HL-60/S4 (cell line): ENCODE measurements around the gene ZMYM4.

ENCODE experiments used
- in situ Hi-C: fragments of 300-500 bp; cut with MboI; formaldehyde crosslinking; loops from 2 replicates; pipeline ENCODE4 v1.14.3; 2022; ENCODE audit warnings: low sequenced_read_pairs

ZMYM4 gene

GRCh38 chr1:35274197-35274596 is 5.7 kb downstream of the ZMYM4 start:
- in situ Hi-C loops: no loop called here

DNA sequence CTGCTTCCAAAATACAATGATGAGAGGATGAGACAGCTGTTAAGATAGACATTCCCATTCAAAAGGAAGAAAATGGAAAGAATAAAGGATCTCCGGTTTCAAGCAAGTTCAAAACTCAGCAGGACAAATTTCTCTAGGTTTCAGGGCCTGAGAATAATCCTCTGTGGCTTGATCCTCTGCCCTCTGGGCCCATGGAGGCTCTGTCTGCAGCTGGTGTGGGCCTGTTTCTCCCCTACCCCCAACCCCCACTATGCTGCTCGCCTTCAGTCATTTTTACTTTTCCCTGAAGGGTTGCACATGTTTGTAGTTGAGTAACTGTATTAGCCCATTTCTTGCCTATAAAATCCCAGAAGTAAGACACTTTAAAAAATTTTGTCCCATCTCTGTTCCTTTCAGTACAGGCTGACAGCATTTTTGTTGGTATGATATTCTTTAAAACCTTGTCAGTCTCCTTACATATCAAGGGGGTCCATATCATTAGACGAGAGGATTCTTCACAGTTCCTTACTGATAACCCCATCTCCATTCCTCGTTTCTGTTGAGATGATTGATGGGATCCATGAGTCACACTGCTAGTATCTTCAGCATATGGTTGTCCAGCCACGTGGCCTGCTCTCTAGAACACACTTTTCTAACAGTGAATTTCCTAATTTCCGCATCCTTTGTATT is 10.5 kb downstream of the ZMYM4 start:
- in situ Hi-C loops: no loop called here

DNA sequence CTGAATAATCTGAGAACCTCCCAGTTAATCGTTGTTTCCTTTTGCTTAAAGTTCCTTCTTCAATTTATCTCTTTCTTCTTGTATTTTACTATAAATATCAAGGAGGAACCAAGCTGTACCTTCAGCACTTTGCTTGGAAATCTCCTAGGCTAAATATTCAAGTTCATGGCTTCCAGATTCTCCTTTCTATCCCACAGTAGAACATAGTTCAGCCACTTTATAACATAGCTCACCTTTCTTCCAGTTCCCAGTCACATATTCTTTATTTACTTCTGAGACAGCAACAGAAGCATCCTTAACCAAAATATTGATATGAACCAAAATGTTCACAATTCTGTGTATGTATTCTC is 11.0 kb downstream of the ZMYM4 start:
- in situ Hi-C loops: no loop called here

GRCh38 chr1:35280006-35280405 is 11.5 kb downstream of the ZMYM4 start:
- in situ Hi-C loops: no loop called here

DNA sequence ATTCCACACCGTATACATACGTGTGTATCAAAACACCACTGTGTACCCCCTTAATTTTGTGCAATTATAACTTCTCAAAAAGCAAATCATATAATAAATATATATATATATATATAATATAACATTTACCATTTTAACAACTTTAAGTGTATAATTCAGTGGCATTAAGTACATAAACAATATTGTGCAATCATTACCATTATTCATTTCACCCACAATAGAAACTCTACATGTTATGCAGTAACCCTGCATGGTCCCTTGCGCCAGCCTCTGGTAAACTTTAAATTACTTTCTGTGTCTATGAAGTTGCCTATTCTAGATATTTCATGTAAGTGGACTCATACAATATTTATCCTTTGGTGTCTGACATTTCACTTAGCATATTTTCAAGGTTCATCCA is 13.1 kb downstream of the ZMYM4 start:
- in situ Hi-C loops: no loop called here

DNA sequence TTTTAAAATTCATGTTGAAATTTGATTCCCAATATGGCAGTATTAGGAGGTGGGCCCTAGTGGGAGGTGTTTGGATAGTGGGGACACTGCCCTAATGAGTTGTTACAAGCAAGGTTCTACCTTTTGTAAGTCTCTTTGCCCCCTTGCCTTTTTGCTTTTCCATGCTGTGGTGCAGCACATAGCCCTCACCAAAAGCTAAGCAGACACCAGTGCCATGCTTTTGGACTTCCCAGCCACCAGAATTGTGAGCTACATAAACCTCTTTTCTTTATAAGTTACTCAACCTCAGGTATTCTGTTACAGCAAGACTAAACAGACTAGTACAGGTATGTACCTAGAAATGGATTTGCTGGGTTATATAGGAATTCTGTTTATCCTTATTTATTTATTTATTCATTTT is 13.7 kb downstream of the ZMYM4 start:
- in situ Hi-C loops: no loop called here

GRCh38 chr1:35284852-35285251 is 16.3 kb downstream of the ZMYM4 start:
- in situ Hi-C loops: no loop called here

- in situ Hi-C loops: no loop called here
These were observed 17.5 kb downstream of the ZMYM4 start for GRCh38 chr1:35285771-35286606.

DNA sequence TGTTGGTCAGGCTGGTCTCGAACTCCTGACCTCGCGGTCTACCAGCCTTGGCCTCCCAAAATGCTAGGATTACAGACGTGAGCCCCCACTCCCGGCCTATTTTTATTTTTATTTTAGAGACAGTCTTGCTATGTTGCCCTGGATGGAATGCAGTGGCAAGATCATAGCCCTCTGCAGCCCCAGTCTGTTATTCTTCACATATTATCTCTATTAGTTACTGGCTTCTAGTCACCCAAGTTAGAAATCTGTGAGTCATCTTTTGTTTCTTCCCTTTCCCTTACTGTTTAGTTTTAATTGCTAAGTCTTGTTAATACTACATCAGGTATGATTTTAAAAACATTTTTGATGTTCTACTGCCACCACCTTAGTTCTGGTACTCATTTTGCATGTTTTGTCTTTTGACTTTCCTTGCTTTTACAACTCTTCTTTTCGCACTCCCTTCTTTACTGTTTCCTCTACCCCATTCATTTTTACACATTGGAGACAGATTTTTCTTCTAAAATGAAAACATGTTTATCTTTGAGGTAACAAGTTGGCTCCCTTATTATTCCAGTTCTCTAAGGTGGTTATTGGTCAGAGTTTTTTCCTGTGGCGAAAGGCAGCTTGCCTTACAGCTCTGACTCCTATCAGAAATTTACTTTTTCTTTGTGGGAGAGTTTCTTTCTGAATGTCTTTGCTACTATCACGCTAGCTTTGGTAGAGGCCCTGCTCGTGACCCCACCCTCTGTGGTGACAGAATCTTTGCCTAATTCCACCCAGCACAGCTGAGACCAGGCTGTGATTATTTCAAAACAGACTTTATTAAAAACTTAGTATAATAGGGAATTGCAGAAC is 19.5 kb downstream of the ZMYM4 start:
- in situ Hi-C loops: no loop called here

DNA sequence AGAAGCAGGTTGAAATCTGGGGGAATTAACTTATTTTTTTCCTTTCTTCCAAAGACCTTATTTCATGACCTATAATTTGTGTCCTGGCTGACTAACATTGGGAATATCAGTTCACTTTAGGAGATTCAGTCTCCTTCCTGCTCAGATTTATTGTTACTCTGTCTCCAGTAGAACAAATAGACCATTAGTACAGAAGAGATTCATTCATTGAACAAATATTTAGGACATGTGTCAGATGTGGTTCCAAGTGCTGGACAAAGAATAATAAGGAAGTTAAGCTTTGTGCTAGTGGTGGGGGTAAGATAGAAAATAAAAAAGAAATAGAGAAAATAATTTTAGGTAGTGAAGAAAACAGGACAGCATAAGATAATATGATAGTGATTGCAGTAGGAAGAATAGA is 20.3 kb downstream of the ZMYM4 start:
- in situ Hi-C loops: no loop called here

DNA sequence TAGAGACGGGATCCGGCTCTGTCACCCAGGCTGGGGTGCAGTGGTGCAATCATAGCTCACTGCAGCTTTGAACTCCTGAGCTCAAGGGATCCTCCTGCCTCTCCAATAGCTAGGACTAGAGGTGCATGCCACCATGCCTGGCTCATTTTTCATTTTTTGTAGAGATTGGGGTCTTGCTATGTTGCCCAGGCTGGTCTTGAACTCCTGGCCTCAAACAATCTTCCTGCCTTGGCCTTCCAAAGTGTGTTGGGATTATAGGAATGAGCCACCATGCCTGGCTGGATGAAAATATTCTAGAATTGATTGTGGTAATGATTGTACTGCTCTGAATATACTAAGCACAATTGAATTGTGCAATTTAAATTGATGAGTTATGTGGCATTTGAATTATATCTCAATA is 21.9 kb downstream of the ZMYM4 start:
- in situ Hi-C loops: no loop called here

DNA sequence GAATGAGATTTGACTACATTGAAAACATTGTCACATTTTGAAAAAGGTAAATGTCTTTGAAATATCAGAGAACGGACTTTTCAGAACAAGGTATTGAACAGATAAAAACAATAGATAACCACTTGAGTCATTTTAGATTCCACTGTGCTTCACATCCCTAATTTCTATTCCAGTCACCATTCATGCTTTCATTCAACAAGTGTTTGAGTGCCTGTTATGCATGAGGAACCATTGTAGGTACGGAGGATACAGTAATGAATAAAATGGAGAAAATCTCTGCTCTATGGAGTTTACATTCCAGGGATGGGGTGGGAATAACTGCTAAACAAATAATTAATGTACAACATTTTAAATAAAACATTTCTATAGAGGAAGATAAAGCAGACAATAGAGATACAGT is 26.3 kb downstream of the ZMYM4 start:
- in situ Hi-C loops: no loop called here

DNA sequence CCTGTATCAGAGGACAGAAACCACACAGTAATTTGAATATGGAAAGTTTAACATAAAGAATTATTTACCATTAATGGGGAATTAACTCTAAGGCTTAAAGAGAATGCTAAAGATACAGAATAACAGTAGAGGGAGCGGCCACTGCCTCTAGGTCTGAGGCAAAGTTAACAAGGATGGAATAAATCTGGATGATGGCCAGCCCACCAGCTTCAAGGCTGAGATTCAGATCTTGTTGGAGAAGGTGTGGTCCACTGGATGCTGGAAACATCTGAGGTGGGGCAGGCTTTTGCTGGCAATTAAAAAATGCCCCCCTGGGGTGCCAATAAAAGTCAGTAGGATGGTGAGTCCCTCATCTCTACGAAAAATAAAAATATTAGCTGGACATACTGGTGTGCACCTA is 29.4 kb downstream of the ZMYM4 start:
- in situ Hi-C loops: no loop called here

GRCh38 chr1:35298464-35298863 is 30.0 kb downstream of the ZMYM4 start:
- in situ Hi-C loops: no loop called here

GRCh38 chr1:35300376-35300775 is 31.9 kb downstream of the ZMYM4 start:
- in situ Hi-C loops: no loop called here

DNA sequence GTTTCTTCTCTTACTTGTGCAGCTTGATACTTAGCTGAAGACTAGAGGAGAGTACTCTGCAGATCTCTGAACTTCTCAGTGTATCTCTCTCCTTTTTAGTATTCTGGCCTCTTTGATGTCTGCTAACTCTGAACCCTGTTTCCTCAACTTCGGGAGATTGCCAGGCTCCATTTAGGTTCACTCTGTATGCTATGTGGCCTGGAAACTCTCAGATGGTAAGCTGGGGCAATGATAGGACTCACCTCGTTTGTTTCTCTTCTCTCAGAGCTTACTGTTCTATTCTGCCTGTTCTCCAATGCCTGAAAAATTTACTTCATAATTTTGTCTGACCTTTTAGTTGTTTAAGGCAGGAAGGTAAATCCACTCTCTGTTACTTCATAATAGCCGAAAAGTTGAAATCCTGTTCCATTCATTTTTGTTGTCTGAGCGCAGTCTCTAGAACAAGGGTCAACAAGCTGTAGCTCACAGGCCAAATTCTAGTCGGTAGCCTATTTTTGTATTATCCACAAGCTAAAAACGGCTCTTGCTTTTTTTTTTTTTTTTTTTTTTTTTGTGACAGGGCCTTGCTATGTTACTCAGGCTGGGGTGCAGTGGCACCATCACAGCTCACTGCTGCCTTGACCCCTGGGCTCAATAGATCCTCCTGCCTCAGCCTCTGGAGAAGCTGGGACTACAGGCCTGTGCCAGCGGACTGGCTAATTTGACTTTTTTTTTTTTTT is 33.3 kb downstream of the ZMYM4 start:
- in situ Hi-C loops: no loop called here

- in situ Hi-C loops: no loop called here
These were observed 36.9 kb downstream of the ZMYM4 start for GRCh38 chr1:35305383-35305782.

DNA sequence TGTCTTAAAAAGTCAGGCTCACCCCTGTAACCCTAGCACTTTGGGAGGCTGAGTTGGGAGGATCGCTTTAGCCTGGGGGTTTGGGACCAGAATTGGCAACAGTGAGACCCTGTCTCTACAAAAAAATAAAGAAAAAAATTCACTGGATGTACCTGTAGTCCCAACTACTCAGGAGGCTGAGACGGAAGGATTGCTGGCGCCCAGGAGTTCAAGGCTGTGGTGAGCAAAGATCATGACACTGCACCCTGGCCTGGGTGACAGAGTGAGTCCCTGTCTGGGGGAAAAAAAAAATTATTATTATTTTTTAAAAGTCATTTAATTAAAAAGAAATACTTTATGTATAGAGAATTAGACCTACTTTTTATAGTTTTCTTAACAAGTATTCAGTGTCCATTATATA is 47.1 kb downstream of the ZMYM4 start:
- in situ Hi-C loops: no loop called here

DNA sequence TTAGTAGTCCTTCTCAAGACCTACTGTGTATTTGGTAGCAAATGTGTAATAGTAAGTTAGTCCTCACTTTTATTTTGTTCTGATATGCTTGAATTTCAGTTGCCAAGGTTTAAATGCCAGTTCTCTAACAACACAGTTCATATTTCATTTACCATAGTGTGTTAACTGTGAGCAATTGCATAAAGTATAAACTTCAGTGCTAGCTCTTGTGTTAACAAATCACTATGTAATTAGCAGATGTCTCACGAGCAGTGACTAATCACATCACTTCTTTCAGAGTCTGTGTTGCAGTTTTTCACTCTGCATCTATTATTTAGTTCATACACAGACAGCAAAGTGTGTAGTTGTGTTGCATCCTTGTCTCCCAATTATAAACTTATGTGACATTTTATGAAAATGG is 47.8 kb downstream of the ZMYM4 start:
- in situ Hi-C loops: no loop called here

- in situ Hi-C loops: no loop called here
These were observed 51.6 kb downstream of the ZMYM4 start for GRCh38 chr1:35319988-35320713.
